Stimulated activated CD8-positive, alpha-beta memory T cell treated with anti-CD3 and anti-CD28 coated beads, Interleukin-4, amount 100 ng/mL, for 4 hours (primary cell): ENCODE data around the gene ROR2.
A peak's percentile ranks its signal among the peaks of the same experiment; 100 is the strongest.
"Not testable (repeated sequence)": the region's sequence is repeated elsewhere in the genome, so short reads cannot be mapped to it uniquely, and the experiment has no call there.

Experiments used
- DNase-seq, 2 donors: peaks; one replicate each; pipeline ENCODE4 v3.0.0-alpha.2; 2020; ENCODE audit warnings: low read depth in 2 of 2, low spot score in 1 of 2

The ROR2 gene

DNA sequence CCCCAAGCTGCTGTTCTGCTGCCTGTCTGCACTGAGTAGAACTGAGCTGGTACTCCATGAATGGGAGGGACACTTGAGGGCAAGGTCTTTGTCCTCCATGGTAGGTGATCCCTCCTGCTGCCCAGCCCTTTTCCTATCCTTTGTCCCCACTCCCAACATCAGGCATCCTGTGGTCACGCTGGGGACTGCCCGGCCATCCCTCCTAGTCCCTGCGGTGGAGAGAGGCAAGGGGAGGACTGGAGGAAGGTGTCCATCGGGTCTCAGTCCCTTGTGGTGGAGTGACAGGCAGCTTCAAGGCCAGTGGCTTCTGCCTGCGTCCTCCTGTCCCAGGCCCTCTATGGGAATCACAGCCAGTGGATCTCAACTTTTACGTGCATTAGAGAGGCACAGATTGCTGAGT lies 25.9 kb downstream of the ROR2 start:
- DNase-seq, result no peak

DNA sequence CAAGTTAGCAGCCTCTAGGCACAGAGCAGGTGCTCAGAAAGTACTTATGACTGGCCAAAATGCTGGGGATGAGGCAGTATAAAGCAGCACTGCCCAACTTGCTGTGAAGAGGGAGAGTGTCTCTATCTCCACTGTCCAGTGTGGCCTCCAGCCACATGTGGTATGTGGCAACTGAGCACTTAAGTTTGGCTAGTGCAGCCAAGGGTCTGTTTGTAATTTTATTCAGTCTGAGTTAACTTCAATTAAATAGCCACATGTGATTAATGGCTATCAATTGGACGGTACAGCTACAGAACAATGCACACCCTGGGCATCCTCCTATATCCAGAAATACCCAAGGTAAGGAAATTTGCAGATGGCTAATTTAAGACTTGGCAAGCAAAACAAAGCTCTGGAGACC lies 26.9 kb downstream of the ROR2 start:
- DNase-seq, result no peak

DNA sequence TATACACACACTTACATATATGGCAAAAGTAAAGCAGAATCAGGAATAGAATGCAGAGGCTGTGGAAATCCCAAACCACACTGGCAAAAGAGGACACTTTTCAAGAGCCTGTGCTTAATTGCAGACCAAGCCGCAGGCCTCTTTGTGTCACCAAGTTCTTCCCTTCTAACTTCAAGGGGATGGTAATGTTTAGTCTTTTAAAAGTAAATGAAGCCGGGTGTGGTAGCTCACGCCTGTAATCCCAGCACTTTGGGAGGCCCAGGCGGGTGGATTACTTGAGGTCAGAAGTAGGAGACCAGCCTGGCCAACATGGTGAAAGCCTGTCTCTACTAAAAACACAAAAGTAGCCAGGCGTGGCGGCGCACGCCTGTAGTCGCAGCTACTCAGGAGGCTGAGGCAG lies 28.7 kb downstream of the ROR2 start:
- no peak for DNase-seq

DNA sequence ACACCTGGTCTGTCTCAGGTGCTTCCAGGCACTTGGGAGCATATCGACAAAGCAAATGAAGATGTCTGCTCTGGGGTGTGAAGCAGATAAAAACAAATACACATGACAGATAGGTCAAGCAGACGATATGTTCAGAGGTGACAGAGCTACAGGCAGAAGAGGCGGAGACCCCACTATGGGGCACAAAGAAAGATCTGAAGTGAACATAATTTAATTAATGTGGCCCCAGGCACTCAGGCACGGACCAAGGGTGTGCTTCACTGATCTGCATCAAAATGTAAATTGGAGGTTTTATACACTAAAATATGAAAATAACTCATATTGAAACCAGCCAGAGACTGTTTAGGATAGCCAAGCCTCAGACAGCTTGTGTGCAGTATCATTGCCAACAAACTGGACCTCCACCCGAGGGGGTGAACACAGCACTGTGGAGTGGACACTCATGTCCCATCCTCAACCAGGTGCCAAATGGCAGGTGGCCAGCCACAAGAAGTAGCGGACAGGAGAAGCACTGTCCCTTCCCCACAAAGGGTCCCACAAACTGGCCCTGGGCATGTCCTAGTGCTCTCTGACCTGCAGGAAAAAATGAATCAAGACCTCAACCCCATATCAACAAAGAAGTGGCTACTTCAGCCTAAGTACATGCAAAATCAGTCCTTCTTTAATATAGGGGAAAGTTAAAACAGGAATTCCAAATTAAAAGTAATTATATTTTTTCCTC lies 29.2 kb downstream of the ROR2 start:
- DNase-seq, result no peak

DNA sequence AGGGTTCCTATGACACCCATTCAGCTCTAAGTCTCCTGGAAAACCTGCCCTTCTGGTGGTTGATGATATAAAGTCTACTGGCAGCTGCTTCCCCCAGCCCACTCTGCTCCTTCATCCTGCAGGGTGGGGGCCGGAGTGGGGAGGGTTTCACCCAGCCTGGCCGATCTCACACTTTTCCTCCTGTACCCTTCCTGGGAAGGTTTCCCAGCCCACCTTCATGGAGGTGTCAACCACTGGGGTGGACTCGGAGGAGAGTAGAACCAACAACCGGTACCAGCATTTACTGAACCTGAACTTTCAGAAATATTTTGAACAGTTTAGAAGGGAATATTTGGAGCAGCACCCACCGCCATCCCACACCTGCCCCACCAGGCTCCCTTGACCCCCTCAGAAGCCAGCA lies 30.4 kb downstream of the ROR2 start:
- DNase-seq, result no peak

DNA sequence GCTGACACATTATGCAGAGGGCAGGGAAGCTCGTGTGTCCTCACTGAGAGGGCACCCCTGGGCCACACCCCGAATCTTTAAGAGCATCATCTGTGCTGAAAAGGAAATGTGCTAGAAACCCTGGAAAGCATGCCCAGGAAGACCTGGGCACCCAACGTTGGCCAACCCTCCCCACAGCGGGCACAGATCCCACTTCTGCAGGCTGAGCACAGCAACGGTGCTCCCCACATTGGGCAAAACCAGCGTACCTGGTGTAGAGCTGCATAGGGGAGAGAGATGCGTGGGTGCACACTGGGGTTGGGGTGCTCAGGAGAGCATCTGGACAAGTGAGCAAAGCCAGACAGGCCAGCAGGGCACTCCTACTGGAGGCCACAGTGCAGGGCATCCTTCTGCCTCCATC lies 32.6 kb downstream of the ROR2 start:
- no peak for DNase-seq

DNA sequence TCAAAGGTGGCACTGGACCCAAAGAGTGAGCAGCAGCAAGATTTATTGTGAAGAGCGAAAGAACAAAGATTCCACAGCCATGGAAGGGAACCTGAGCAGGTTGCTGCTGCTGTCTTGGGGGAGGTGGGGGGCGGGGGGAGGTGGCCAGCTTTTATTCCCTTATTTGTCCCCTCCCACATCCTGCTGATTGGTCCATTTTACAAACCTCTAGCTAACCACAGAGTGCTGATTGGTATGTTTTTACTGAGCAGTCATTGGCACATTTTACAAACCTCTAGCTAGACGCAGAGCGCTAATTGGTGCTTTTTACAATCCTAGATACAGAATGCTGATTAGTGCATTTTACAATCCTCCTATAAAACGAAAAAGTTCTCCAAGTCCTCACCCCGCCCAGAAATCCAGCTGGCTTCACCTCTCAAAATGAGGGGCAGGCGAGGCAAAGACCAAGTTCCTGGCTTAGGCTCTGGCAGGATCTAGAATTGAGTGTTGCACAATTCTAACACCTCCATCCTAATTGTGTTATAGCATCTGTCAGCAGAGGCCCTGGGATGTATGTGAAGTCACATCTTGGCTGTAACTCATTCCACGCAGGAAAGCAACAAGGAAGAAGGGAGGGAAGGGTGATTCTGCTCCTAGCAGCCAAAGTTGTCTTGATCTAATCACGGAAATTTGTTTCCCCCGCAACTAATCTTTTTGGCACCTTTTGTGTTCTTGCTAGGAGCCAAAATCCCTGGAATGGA lies 34.3 kb downstream of the ROR2 start:
- no peak for DNase-seq

DNA sequence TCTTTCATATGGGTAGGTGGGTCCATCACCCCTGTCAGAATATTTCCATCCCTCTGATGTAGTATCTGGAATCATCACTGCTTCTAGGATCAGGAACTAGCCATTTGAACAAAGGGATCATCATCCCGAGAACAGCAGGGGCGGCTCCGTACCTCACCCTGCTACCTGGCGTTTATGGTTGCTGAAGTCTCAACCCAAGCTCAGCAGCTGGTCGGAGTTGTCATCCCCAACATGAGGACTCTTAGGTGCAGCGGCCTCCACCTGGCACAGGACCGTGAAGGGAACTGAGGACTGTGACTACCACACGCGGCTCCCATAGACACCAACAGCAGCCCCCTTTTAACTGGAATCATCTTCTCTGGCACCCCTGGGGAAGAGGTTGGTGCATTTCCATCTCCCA lies 35.1 kb downstream of the ROR2 start:
- no peak for DNase-seq

DNA sequence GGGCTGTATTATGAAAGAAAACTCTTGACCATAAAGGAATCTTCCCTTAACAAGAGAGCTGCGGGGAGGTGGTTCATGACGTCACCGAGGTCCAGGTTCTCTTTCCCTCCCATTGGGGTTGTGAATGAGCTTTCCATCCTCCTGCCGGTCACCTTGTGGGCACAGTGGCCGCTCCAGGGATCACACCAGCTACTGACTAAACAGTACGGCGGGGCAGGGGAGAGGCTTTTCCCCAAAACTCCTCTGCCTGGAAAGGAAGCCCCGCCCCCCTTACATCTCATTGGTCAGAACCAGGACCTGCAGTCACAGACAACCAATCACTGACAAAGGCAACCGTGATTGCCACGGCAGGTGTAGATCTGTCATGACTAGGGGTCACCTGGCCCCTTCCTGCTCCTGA lies 35.6 kb downstream of the ROR2 start:
- no peak for DNase-seq

DNA sequence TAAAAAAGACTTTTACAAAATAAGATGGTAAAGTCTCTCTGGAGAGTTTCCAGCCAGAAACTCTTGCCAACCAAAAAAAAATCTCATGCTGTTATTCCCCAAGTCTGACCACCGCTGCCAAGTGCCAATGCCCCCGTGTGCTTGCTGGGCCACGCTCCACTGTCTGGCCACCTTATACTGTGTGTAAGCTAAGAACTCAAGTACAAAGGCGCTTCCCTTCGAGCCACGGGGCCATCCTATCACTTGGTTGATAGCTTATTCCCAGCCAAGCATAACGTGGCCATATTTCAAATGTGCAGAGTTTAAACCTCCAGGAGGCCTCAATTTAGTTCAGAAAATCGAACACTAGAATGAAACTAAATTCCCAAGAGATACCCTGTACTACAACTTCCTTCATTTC lies 36.0 kb downstream of the ROR2 start:
- no peak for DNase-seq

DNA sequence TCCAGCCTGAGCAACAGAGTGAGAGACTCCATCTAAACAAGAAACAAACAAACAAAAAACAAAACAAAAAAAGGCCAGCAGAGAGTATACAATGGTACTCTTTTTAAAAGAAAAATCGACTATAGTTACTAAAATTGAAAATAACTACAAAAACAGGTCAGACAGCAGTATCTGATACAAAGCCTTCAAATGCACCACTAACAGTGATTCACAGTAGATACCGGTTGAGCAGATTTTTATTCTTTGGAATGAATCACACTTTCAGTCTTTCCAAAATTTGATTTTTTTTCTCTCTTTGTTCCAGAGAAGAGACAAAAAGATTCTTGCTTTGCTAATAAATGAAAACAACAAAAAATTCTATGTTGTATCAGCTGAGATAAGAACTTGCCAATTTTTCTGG lies 36.9 kb downstream of the ROR2 start:
- no peak for DNase-seq

DNA sequence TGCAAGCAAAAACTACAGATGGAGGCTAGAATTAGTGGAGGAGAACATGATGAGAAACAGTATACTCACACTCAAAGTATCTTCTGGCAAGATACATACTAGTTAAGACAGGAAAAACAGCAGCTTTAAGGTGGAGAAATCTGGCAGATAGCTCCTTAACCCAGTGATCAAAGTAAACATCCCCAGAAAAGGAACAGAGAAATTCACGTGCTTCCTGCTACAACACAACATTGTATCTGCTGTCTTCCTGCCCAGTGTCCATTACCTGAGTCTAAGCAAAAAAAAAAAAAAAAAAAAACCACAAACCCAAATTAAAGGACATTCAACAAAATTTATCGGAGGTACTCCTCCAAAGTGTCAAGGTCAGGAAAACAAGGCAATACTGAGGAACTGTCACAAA lies 38.4 kb downstream of the ROR2 start:
- no peak for DNase-seq

DNA sequence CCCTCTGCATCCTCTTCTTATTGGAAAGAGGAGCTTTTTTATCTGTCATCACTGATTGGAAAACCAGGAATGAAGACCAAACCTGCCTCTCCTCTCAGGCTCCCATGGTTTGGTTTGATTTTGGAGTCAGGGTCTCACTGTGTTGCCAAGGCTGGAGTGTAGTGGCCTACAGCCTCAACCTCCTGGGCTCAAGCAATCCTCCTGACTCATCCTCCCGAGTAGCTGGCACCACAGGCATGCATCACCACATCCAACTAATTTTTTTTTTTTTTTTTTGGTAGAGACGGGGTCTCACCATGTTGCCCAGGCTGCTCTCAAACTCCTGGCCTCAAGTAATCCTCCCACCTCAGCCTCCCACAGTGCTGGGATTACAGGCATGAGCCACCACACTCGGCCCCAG lies 40.8 kb downstream of the ROR2 start:
- DNase-seq, result not testable (repeated sequence)

DNA sequence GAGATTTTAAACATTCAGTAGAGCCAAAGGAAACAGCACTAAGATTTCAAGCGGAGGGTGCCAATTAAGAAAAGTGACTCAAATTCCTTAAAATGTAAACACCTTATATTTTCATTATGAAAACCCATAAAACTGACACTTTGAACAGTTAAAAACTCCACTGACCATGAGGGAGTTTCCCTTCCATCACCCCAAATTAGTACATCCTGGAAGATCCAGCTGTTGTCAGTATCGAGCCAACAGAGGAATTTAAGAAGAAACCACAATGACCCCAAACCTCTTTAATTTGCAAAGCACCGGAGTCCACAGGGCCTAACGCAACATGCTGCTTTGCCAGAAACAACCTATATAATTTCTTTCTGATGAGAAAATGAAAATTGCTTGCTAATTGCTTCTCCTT lies 41.3 kb downstream of the ROR2 start:
- no peak for DNase-seq

DNA sequence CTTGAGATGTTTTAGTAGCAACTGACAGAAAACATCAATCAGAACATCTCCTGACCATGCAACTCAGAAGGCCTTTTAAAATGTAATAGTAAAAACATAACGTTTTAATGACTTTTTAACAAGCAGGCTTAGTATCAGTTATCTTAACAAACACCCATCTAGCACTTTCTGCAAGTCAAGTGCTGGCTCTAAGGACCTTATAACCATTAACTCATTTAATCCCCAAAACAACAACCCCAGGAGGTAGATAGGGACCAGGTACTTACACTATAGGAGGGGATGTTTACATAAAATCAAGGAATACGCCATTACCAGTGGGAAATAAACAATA lies 41.8 kb downstream of the ROR2 start:
- DNase-seq, result no peak

DNA sequence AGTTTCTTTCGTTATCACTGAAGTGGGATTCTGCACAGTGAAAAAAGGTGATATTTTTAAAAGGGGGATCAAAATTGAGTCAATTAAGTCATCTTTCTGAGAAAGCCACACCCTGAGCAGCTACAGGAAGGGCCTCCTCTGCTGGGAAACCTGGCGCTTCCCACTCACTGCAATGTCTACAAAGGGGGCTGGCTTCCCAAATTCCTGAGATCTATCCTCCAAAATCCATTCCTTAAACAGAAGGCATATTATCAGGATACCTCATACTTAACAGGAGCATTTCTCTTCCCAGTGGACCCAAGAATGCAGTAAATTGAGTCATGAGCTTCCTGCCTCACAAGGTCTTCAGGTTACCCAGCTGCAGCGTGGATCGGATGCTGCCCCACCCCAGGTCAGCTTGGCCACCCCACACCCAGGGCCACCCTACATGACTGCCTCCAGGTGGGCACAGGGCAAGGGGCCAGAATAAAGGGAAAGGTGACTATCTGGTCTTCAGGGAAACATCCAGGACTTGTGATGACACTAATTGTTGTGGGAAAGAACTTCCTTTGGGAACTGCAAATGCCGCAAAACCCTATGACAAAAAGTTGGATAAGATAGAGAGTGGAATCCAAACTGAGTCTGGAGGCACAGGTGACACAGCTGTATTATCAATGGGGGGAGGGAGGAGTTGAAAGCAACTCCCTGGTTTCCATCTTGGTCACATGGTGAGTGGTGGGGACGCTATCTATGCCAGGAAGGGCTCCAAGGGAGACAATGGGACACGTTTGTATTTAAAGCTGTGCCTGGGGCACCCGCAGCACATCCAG lies 42.3 kb downstream of the ROR2 start:
- no peak for DNase-seq

DNA sequence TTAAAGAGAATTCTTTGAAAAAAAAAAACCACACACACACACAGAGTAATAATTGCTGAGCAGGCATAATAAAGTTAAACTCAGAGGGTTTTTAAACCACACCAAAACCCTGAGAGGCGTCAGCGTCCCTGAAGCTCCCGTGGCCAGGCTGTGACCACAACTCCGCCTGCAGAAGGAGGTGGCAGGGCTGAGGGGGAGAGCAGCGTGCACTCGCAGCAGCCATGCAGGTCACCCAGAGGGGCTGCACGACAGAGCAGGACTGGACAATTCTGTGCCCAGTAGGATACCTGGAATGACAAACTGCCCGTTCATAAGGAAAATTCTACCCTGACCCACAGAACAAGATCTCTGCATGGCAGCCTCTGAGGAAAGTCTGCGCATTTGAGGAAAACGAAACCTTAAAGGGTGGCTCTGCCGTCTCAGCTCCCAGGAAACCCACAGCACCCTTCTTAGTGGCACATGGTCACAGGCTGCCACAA lies 44.0 kb downstream of the ROR2 start:
- DNase-seq, result peak in 1 of 2 donors; percentile 25

DNA sequence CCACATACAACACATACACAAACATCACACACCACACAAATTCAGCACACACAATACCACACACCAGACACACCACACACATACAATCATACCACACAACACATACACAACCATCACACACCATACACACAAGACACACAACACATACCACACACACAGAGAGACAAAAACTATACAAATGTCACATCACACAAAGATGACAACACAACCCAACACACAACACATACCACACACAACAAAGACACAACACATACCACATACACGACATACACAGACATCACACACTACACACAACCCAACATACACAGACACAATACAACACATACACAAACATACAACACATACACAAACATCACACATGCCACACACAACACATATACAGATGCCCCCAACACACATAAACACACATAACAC lies 44.8 kb downstream of the ROR2 start:
- DNase-seq, result no peak

DNA sequence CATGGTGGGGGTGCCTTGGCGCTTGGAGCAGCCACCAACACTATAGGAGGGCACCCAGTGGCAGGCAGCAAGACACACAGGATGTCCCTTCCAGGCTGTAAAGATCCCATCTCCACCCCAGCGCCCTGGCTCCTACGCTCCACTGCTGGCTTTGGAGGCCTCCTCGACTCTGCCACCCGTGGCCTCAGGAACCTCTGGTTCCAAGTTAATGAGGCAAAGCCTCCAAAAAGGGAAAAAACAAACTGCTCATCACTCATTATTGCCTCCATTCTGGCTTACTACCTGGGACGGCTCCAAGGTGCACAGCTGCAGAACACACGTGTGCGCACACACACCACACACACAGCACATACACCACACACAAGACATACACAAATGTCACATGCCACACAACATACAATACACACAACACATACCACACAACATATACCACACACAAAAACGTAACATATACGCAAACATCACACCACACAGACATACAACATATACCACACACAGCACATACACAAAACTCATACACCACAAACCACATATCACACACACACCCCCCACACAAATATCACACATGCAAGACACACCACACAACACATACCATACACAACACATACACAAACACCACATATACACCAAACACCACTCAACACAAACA lies 45.3 kb downstream of the ROR2 start:
- no peak for DNase-seq

DNA sequence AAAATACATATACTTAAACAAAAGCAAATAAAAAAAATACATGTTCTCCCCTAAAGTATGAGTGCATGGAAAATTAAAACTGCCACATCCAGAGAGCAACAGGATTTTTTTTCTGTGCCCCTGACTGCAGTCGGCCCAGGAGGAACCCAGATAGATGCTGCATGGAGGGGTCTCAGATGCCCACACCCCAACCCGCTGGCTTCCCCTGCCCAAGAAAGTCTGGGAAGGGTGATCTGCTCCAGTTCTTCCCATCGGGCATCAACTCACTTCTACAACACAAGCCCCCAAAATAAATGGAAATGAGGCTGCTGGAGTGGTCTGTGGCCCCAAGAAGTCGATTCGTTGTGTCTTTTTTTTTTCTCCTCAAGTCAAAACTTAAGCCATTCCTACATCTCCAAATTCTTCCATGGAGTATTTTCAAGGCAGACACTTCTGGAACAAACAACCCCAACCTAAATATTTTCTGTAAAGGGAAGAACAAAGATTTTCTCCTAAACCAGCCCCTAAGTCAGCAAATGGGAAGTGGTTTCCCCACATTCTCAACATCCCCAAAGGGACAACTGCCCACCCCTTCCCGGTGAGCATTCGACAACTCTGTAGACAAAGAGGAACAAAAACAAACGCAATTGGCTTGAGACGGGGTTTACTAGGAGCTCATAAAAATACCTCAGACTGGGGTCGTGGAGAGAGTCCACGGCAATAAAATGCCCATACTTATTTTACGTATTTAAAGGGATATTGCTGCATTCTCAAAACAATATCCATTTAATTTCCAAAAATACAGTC lies 46.7 kb downstream of the ROR2 start:
- no peak for DNase-seq
